ENCODE data around the gene KCNIP3.
"Not testable (repeated sequence)": the region's sequence is repeated elsewhere in the genome, so short reads cannot be mapped to it uniquely, and the experiment has no call there.

Gene KCNIP3

GRCh38 chr2:95433973-95434372 lies 136.8 kb downstream of the KCNIP3 start:
- H3K27me3 ChIP-seq = not testable (repeated sequence)

DNA sequence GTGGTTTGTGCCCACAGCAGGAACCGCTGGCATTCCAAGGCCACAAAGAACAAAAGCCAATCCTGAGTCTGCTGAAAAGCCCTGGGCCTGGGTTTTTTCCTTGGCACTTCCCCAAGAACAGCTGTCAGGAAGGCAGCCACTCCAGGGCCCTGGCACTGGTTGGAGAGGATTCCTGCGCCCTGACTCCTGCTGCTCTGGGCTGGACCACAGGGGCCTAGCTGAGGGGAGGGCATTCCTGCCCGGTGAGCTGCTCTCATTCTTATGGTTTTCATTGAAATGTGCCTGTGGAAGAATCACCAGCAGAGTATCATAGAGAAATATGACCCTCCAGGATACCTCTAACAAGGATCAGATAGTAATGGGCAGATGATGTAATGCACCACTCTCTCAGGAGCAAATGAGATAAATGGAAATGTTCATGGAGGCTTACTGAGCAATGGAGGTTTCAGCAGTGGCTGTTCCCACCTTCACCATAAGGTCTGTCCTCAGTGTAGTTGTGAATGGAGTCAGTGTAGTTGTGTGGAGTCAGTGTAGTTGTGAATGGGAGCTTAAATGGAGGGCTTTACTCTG lies 137.4 kb downstream of the KCNIP3 start:
- not testable (repeated sequence) for DNase-seq; H3K9me3 ChIP-seq; H3K4me1 ChIP-seq; H3K36me3 ChIP-seq; H3K27me3 ChIP-seq; H3K4me3 ChIP-seq (ENCODE audit: low read depth, low read length)

More at GRCh38 chr2:95433973-95434372, 136.8 kb downstream of the KCNIP3 start:
- H3K36me3 ChIP-seq; H3K4me3 ChIP-seq (ENCODE audit: low read depth, low read length); H3K9me3 ChIP-seq; H3K4me1 ChIP-seq; DNase-seq: not testable (repeated sequence)

- H3K4me3 ChIP-seq (ENCODE audit: low read depth, low read length); H3K36me3 ChIP-seq; H3K27me3 ChIP-seq; H3K9me3 ChIP-seq; DNase-seq; H3K4me1 ChIP-seq: not testable (repeated sequence)
Observed at GRCh38 chr2:95435162-95435871, 138.2 kb downstream of the KCNIP3 start.

Data from BE2C (cell line).